Measurements from ENCODE around the gene CDHR3. TPM values are rescaled to one million over a fixed set of nuclear protein-coding genes. Genes with fewer than 3 reads are reported as not detected.
A peak's percentile ranks its signal among the peaks of the same experiment; 100 is the strongest.

The CDHR3 gene
- total and polyA plus RNA-seq, 9 of the 15 experiments (the other 6 are each of a cell fraction or from before 2014, with no cell fraction given) = 0.03 to 0.66 (median 0.24) TPM; not detected in 1

DNA sequence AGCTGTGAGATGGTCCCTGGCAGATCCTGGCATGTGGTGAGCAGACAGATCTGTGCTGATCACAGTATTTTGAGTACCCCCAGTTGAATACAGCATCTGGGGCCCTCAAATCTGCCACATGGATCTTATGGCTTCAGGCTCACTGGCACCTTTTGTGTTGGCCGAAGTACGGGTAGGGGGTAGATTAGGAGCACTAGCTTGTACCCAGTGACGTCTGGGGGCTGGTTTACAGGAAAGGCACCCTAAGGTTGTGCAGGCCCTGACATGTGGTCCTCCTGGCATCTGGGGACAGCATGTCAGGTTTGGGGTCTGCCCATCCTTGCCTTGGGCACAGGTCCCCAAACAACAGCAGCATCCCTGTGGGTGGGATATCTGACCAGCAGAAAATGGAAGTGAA is 95.9 kb downstream of the CDHR3 start:
- Histone ChIP-seq H3K36me3 (ENCODE audit: control insufficient read depth, insufficient read depth, low read length) (no peaks in the 10 kb centered on the region), H2AFZ (ENCODE audit: low read depth, low read length) (no peak overlapping the region), H3K9ac (ENCODE audit: insufficient read depth in 1 of 2, low read depth in 2 of 2, low read length in 2 of 2) (peak overlapping the region in 1 of 2 experiments; percentile 46; a peak in 2 of 4 replicates), H3K9me1 (ENCODE audit: control insufficient read depth, insufficient read depth, low read length) (no peaks in the 10 kb centered on the region), H3K4me3 (no peak overlapping the region), H3K9me3 (replicated peaks; ENCODE audit: control insufficient read depth, insufficient read depth, low read depth, low read length) (no peaks in the 10 kb centered on the region), H3K4me2 (ENCODE audit: insufficient read depth, low read length) (no peak overlapping the region), H3K4me1 (replicated peaks in 1 of 2; ENCODE audit: control insufficient read depth in 2 of 2, insufficient read depth in 2 of 2, low read length in 2 of 2) (peaks cover 0 to 8% of the 10 kb centered on the region in 2 experiments; a peak in 2 of 5 replicates), H3K27ac (ENCODE audit: extremely low read depth, low read depth, low read length) (no peak overlapping the region), H4K20me1 (replicated peaks; ENCODE audit: control insufficient read depth, insufficient read depth, low read length) (no peaks in the 10 kb centered on the region), H3K79me2 (ENCODE audit: control insufficient read depth, insufficient read depth, low read length) (no peaks in the 10 kb centered on the region), H3K27me3 (ENCODE audit: control insufficient read depth in 2 of 2, insufficient read depth in 2 of 2, low read length in 2 of 2) (peaks cover 26 to 72% of the 10 kb centered on the region in 2 experiments; a peak in 4 of 5 replicates)
- 8% methylated on average over 3 of the region's 3 CpGs for WGBS (ENCODE audit: insufficient coverage, low coverage, missing lambda C conversion rate)
- DNase-seq (ENCODE audit: extremely low read depth in 1 of 4, low spot score in 3 of 4) = no peak
- POLR2A ChIA-PET = interaction anchor here (1.2 kb wide), 1 partner anchor 109 kb away, joined by 3 read pairs; no protein-coding TSS in a partner anchor
- intact Hi-C loops (cut with micrococcal nuclease) = no loop called here
- no peak for ATAC-seq
- no TSS peak for BruUV-seq (replicated peaks)
- CTCF ChIA-PET (ENCODE audit: low intra/inter-chr PET ratio) = interaction anchor here (2.5 to 4.7 kb wide), 2 partner anchors 90 to 95 kb away, joined by 9 to 125 read pairs; no protein-coding TSS in a partner anchor
- FAIRE-seq = no peak
- in situ Hi-C loops (cut with MboI) = loop anchor here (5.0 kb wide), 1 partner anchor 93 kb away; no protein-coding TSS in a partner anchor
- TF ChIP-seq NR2C1 (IDR thresholded peaks at IDR 0.05) (no peak), NR2C1 (tag; IDR thresholded peaks at IDR 0.05) (no peak), RAD21 (CRISPR knock-in tag; conservative IDR thresholded peaks at IDR 0.05 in 1 of 2, IDR thresholded peaks at IDR 0.05 in 1 of 2) (no peak), KLF6 (CRISPR knock-in tag; IDR thresholded peaks at IDR 0.05; ENCODE audit: borderline replicate concordance) (no peak), SP2 (IDR thresholded peaks at IDR 0.05; ENCODE audit: extremely low read depth, low read depth, low read length, poor library complexity, severe bottlenecking) (no peak), ATF3 (IDR thresholded peaks at IDR 0.05) (no peak), ATF3 (CRISPR knock-in tag; conservative IDR thresholded peaks at IDR 0.05) (no peak), CBX2 (IDR thresholded peaks at IDR 0.05; ENCODE audit: insufficient read depth, low read length, poor library complexity, severe bottlenecking) (no peak), BDP1 (IDR thresholded peaks at IDR 0.05; ENCODE audit: insufficient read depth, insufficient read length) (no peak), MXI1 (IDR thresholded peaks at IDR 0.05; ENCODE audit: low read depth, low read length) (no peak), ERF (CRISPR knock-in tag; IDR thresholded peaks at IDR 0.05) (no peak), RBM34 (IDR thresholded peaks at IDR 0.05; ENCODE audit: borderline replicate concordance, insufficient read depth, low read length) (no peak), ZNF24 (IDR thresholded peaks at IDR 0.05) (no peak)
- TF ChIP-seq, protein P1, sequence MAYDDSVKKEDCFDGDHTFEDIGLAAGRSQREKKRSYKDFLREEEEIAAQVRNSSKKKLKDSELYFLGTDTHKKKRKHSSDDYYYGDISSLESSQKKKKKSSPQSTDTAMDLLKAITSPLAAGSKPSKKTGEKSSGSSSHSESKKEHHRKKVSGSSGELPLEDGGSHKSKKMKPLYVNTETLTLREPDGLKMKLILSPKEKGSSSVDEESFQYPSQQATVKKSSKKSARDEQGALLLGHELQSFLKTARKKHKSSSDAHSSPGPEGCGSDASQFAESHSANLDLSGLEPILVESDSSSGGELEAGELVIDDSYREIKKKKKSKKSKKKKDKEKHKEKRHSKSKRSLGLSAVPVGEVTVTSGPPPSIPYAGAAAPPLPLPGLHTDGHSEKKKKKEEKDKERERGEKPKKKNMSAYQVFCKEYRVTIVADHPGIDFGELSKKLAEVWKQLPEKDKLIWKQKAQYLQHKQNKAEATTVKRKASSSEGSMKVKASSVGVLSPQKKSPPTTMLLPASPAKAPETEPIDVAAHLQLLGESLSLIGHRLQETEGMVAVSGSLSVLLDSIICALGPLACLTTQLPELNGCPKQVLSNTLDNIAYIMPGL (CRISPR knock-in tag; IDR thresholded peaks at IDR 0.05) = no peak
- TF ChIP-seq, protein P2, sequence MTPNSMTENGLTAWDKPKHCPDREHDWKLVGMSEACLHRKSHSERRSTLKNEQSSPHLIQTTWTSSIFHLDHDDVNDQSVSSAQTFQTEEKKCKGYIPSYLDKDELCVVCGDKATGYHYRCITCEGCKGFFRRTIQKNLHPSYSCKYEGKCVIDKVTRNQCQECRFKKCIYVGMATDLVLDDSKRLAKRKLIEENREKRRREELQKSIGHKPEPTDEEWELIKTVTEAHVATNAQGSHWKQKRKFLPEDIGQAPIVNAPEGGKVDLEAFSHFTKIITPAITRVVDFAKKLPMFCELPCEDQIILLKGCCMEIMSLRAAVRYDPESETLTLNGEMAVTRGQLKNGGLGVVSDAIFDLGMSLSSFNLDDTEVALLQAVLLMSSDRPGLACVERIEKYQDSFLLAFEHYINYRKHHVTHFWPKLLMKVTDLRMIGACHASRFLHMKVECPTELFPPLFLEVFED (CRISPR knock-in tag; conservative IDR thresholded peaks at IDR 0.05) = no peak
- TF ChIP-seq, protein P3, sequence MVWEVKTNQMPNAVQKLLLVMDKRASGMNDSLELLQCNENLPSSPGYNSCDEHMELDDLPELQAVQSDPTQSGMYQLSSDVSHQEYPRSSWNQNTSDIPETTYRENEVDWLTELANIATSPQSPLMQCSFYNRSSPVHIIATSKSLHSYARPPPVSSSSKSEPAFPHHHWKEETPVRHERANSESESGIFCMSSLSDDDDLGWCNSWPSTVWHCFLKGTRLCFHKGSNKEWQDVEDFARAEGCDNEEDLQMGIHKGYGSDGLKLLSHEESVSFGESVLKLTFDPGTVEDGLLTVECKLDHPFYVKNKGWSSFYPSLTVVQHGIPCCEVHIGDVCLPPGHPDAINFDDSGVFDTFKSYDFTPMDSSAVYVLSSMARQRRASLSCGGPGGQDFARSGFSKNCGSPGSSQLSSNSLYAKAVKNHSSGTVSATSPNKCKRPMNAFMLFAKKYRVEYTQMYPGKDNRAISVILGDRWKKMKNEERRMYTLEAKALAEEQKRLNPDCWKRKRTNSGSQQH (CRISPR knock-in tag; IDR thresholded peaks at IDR 0.05) = no peak
- TF ChIP-seq, protein P4, sequence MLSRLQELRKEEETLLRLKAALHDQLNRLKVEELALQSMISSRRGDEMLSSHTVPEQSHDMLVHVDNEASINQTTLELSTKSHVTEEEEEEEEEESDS (CRISPR knock-in tag; IDR thresholded peaks at IDR 0.05) = no peak

Data from K562 (cell line).